Mammary microvascular endothelial cell (primary cell): ENCODE data around the gene DSPP. TPM values are rescaled to one million over a fixed set of nuclear protein-coding genes. Genes with fewer than 3 reads are reported as not detected.

Experiments
- total RNA-seq: library from RNA; depleted of rRNA; stranded (reverse); fragments of >200 nt; gene quantifications from 2 replicates; pipeline ENCODE4 v1.2.3, GENCODE V29; 2015

Gene DSPP
- not detected in 2 replicates for total RNA-seq

DNA sequence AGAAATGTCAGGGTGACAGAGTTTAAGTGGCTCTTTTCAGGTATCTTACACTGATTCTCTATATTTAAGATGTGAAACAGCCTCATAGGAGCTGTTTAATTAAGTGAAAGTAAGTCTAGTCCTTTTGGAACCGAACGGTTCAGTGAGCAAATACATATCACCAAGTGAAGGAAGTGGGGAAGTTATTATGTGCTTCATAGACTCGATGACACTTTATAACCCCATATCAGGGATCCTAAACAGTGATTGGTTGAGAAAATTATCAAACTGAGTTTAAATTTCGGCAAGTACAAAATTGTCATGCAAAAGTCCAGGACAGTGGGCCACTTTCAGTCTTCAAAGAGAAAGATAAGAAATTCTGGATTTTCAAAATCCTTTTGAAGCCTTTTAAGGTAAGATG lies at the start of gene DSPP:
TSS of gene DSPP (plus strand) at position 301 of the 400 bp plus-strand sequence. CDS start 2,380 bp downstream, outside the sequence.

DNA sequence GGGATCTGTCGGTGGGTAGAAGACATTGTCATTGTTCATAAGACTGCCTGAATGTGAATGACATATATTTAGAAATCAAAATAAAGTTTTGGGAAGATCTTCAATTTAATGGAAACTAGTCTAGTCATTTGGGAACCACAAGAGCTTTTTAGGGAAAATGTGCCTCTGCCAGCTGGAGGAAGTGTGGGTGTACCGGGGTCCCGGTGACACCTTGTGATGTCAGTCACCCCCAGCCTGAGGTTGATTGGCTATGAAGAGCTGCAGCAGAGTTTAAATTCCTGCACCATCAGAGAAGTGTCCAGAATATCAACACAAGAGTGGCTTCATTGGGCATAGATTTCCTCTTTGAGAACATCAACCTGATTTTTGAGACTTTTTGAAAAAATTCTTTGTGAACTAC lies 41.7 kb downstream of the DSPP start, which contains the start of gene DMP1:
TSS of gene DMP1 (plus strand) at position 301 of the 400 bp plus-strand sequence. CDS start 6,213 bp downstream, outside the sequence.

Other genes starting within 250 kb of the DSPP start
- gene HSD17B11, start 217.3 kb upstream of the DSPP start, total RNA-seq, result 29.2 and 29.9 TPM in 2 replicates
- gene NUDT9, start 186.0 kb upstream of the DSPP start, total RNA-seq, result 25.2 and 30.7 TPM in 2 replicates
- gene SPARCL1, start 79.2 kb upstream of the DSPP start, total RNA-seq, result 58.5 and 60.4 TPM in 2 replicates
- gene DMP1, start 41.8 kb downstream of the DSPP start, total RNA-seq, result not detected in 2 replicates
- not detected in 2 replicates for gene IBSP, start 191.0 kb downstream of the DSPP start, total RNA-seq
- not detected in 2 replicates for gene MEPE, start 224.4 kb downstream of the DSPP start, total RNA-seq